EL (cell line): ENCODE measurements around the gene ZNF35.

Source experiments
- DNase-seq: peaks from one replicate; pipeline ENCODE4 v3.0.0-alpha.2; 2016

The ZNF35 gene

DNA sequence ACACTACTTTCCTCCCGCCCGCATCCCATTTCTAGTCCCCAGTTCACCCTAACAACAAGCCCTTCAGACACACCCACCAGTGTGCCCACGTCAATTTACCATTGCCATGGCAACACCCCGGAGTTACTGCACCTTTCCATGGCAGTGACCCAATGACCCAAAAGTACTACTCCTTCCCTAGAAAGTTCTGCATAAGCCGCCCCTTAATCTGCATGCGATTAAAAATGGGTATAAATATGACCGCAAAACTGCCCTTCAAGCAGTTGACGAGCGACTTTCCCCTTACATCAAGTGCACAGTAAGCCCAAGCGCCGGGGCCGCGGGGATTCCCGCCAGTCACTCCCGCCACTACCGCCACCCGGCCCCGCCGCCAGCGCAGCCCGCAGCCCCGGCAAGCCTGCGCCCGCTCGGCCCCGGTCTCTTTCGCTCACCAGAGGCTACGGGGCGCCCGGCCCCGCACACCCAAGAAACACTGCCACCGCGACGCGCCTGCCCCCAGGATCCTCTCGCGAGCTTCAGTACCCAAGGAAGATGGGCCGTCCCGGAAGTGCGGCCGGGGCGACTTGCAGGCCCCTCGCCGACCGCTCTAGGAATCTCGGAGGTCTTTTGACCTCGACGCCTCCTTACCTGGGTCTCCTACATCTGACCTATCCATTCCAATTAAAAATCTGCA lies 36.7 kb downstream of the ZNF35 start:
- peak; percentile 70 for DNase-seq

GRCh38 chr3:44687898-44688297 lies 39.4 kb downstream of the ZNF35 start:
- no peak for DNase-seq
